Epithelial cell of proximal tubule (primary cell): ENCODE data around the gene TMEM167A. TPM values are rescaled to one million over a fixed set of nuclear protein-coding genes. Genes with fewer than 3 reads are reported as not detected.

Experiments used
- DNase-seq: peaks from one replicate; pipeline ENCODE4 v3.0.0-alpha.2; 2011; ENCODE audit warnings: low read depth
- H3K4me3 ChIP-seq: 2 replicates; pipeline ENCODE4 v1.5.1; 2011; ENCODE audit warnings: low read depth, mild to moderate bottlenecking, low read length
- total RNA-seq: library from RNA; depleted of rRNA; stranded (reverse); fragments of >200 nt; gene quantifications from 2 replicates; pipeline ENCODE4 v1.2.3, GENCODE V29; 2015
- TF ChIP-seq, protein P1 (sequence below): conservative IDR thresholded peaks from 2 replicates; pipeline ENCODE4 v1.5.1; 2012; ENCODE audit warnings: low read depth, mild to moderate bottlenecking, low read length

TMEM167A gene
- total RNA-seq, 1 donor from 2014 or later, result 42.1 TPM

- no peak overlapping the region for H3K4me3 ChIP-seq
- TF ChIP-seq, protein P1, sequence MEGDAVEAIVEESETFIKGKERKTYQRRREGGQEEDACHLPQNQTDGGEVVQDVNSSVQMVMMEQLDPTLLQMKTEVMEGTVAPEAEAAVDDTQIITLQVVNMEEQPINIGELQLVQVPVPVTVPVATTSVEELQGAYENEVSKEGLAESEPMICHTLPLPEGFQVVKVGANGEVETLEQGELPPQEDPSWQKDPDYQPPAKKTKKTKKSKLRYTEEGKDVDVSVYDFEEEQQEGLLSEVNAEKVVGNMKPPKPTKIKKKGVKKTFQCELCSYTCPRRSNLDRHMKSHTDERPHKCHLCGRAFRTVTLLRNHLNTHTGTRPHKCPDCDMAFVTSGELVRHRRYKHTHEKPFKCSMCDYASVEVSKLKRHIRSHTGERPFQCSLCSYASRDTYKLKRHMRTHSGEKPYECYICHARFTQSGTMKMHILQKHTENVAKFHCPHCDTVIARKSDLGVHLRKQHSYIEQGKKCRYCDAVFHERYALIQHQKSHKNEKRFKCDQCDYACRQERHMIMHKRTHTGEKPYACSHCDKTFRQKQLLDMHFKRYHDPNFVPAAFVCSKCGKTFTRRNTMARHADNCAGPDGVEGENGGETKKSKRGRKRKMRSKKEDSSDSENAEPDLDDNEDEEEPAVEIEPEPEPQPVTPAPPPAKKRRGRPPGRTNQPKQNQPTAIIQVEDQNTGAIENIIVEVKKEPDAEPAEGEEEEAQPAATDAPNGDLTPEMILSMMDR, result no peak
- no peak for DNase-seq
Measured at GRCh38 chr5:83026930-83027687, 50.1 kb downstream of the TMEM167A start.

DNA sequence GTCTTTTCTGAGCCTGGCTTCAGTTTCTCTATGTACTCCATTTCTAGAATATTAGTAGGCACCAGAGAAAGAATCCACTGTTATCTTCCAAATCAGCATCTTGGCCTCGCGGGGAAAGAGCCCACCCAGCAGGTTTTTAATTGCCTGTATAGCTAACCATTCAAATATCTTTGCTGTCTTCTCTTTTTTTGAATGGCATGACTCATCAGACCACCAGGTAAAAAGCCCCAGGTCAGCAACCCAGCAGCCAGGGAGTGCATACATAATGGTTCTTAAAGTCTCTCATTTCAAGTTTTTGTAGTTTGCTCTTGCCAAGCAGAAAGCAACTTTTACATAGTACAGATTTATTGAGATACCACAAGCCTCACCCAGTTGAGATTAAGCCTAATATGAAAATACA, 50.7 kb downstream of the TMEM167A start:
- no peak for DNase-seq
- H3K4me3 ChIP-seq, result no peak overlapping the region
- TF ChIP-seq, protein P1, result no peak

DNA sequence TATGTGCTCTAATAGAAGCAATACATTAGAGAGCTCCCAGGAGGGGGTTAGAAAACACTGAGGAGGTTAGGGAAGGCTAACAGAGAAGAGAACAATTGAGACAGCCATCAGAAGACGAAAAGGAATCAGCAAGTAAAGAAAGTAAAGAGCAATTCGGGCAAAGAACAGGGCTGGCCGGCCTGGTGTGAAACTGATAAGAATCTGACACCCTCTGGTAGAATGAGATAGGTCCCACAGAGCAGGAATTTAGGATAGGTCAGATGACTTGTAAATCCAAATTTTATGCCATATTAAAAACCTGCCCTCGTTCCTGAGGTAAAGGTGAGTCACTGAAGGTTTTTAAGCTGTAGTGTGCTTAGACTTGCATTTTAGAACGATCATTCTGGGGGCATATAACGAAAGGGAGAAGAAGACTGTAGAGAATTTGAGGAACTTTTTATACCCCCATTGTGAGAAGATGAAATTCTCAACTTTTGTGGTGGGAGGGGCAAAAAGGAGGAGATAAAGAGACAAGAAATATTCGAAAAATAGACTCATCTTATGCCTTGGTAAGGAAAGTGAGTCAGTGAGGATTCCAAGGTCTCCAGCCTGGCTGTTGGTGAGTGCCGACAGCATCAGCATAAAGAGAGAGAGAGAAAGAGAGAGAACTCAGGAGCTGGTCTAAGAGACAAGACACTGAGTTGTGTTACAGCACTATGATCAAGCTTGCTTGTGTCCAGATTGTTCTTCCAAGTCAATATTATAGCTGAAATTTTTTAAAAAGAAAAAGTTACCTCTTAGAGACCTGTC, 51.3 kb downstream of the TMEM167A start:
- DNase-seq, result no peak
- TF ChIP-seq, protein P1, result no peak
- H3K4me3 ChIP-seq, result no peak overlapping the region

GRCh38 chr5:83022334-83022733, 54.9 kb downstream of the TMEM167A start:
- no peak overlapping the region for H3K4me3 ChIP-seq
- TF ChIP-seq, protein P1, result no peak
- no peak for DNase-seq

DNA sequence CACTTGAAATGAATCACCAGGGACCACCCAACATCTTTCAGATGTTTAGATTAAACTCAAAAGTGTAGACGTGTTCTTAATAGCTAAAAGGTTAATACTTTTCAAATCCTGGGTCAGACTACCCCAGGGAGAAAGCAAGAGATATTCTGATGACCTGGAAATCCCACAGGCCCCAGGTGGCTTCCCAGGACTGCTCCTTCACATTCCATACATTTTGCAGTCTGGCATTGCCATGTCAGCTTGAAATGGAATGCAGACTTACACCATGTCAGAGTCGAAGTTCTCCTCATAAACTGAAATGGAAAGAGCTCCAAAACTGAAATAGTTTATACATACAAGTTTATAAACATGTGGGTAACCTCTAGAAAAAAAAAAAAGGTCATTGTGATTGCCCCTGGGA, 61.5 kb downstream of the TMEM167A start:
- DNase-seq, result no peak
- TF ChIP-seq, protein P1, result no peak

GRCh38 chr5:83011985-83012384, 65.2 kb downstream of the TMEM167A start:
- no peak for DNase-seq
- no peak overlapping the region for H3K4me3 ChIP-seq
- TF ChIP-seq, protein P1, result no peak

More for the DNA sequence above, 61.5 kb downstream of the TMEM167A start:
- no peak overlapping the region for H3K4me3 ChIP-seq
